Large intestine (tissue), 3 donors: ENCODE results near the gene FOXN1. TPM values are rescaled to one million over a fixed set of nuclear protein-coding genes. Genes with fewer than 3 reads are reported as not detected.

Experiments
- DNase-seq, 2 donors: peaks; one replicate each; pipeline versions ENCODE4 v3.0.0 to v3.0.0-alpha.2; 2013
- H3K27ac ChIP-seq: one replicate; pipeline ENCODE4 v1.5.1; 2013; ENCODE audit warnings: low read length
- H3K27me3 ChIP-seq: 2 replicates; pipeline ENCODE4 v1.6.1; 2013; ENCODE audit warnings: low read length; ENCODE audit not compliant: control insufficient read depth, insufficient read depth
- H3K36me3 ChIP-seq: 2 replicates; pipeline ENCODE4 v1.6.1; 2013; ENCODE audit warnings: low read length; ENCODE audit not compliant: control insufficient read depth, insufficient read depth
- H3K4me1 ChIP-seq: one replicate; pipeline ENCODE4 v1.6.1; 2013; ENCODE audit warnings: low read length; ENCODE audit not compliant: control insufficient read depth, insufficient read depth
- H3K4me3 ChIP-seq: one replicate; pipeline ENCODE4 v1.5.1; 2013; ENCODE audit warnings: low read length
- H3K9me3 ChIP-seq: one replicate; pipeline ENCODE4 v1.6.1; 2013; ENCODE audit warnings: mild to moderate bottlenecking, low read depth, low read length, moderate library complexity; ENCODE audit not compliant: control insufficient read depth
- WGBS: methylation state at CpG from one replicate; pipeline ENCODE4 v1.1.5; 2013; ENCODE audit warnings: low lambda C conversion rate; ENCODE audit not compliant: insufficient coverage; 5-methylcytosine and 5-hydroxymethylcytosine counted together
- polyA plus RNA-seq: library from polyadenylated mRNA; unstranded; fragments of 120-200 nt; gene quantifications from one replicate; pipeline ENCODE4 v1.2.1, GENCODE V29; 2013

FOXN1 gene
- polyA plus RNA-seq, 1 donor, result 0.04 TPM

- H3K27ac ChIP-seq, result no peak overlapping the region
- WGBS, result no CpG with 5 or more reads among the region's 13 CpGs
- H3K4me3 ChIP-seq, result no peak overlapping the region
- H3K36me3 ChIP-seq, result peaks cover 2% of the 10 kb centered on the region
- DNase-seq, result no peak
- H3K27me3 ChIP-seq, result peaks cover 3% of the 10 kb centered on the region
- peaks cover 15% of the 10 kb centered on the region for H3K4me1 ChIP-seq
- no peaks in the 10 kb centered on the region for H3K9me3 ChIP-seq
Measured at GRCh38 chr17:28500712-28501379, 5.3 kb upstream of the FOXN1 start.

GRCh38 chr17:28501421-28502284 lies 4.5 kb upstream of the FOXN1 start:
- H3K36me3 ChIP-seq, result no peaks in the 10 kb centered on the region
- no peaks in the 10 kb centered on the region for H3K9me3 ChIP-seq
- H3K27ac ChIP-seq, result no peak overlapping the region
- H3K27me3 ChIP-seq, result peaks cover 3% of the 10 kb centered on the region
- H3K4me1 ChIP-seq, result peaks cover 15% of the 10 kb centered on the region
- H3K4me3 ChIP-seq, result no peak overlapping the region
- no CpG with 5 or more reads among the region's 3 CpGs for WGBS
- no peak for DNase-seq

DNA sequence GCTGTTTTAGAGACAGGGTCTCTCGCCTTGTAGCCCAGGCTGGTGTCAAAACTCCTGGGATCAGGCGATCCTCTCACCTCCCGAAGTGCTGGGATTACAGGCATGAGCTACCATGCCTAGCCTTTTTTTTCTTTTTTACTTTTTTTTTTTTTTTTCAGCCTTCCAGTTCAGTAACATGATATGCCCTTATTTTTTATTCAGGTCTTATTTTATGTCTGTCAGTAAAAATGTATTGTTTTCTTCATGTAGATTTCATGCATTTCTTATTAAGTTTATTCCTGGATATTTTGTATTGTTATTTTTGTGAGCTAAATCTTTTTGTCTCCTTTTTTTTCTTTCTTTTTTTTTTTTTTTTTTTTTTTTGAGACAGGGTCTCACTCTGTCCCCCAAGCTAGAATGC lies 2.7 kb upstream of the FOXN1 start:
- 60% methylated on average over 1 of the region's 3 CpGs for WGBS
- H3K27ac ChIP-seq, result no peak overlapping the region
- H3K4me3 ChIP-seq, result no peak overlapping the region
- no peaks in the 10 kb centered on the region for H3K36me3 ChIP-seq
- DNase-seq, result no peak
- peaks cover 14% of the 10 kb centered on the region for H3K27me3 ChIP-seq
- no peaks in the 10 kb centered on the region for H3K9me3 ChIP-seq
- peaks cover 15% of the 10 kb centered on the region for H3K4me1 ChIP-seq

DNA sequence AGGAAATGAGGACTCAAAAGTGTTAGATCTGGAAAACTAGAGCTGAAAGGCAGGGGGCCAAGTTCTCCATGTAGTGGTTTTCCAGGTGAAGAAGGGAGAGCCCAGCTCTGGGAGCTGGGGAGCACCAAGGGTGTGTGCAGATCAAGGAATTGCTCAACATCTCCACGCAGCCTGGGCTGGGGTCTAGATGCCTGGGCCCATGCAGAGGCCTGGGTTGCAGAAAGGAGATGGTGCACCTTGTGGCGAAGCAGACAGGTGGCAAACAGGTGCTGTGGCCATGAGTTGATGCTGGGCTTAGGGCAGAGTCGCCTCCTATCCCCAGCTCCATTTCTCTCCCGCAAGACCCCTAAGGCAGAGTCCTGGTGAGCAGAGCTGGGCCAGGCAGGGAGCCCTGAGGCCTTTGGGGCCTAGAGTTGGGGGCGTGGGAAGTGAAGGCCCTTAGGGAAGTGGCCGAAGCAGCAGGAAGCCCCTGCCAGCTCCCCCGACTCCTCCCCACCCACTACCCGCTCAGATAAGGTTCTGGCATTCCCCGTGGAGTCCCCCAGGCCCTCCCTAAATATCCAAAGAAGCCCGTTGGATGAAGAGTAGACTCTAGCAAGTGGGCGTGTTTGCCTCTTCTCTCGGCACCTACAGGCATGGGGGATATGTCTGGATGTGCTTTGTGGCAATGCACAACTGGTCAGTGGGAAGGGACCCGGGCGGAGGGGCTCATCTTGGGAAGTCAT lies 777 bp downstream of the FOXN1 start:
- Histone ChIP-seq H3K36me3 (no peaks in the 10 kb centered on the region), H3K27ac (no peak overlapping the region), H3K4me1 (no peaks in the 10 kb centered on the region), H3K27me3 (peaks cover 25% of the 10 kb centered on the region), H3K9me3 (no peaks in the 10 kb centered on the region), H3K4me3 (no peak overlapping the region)
- WGBS, result no CpG with 5 or more reads among the region's 14 CpGs
- DNase-seq, result no peak

DNA sequence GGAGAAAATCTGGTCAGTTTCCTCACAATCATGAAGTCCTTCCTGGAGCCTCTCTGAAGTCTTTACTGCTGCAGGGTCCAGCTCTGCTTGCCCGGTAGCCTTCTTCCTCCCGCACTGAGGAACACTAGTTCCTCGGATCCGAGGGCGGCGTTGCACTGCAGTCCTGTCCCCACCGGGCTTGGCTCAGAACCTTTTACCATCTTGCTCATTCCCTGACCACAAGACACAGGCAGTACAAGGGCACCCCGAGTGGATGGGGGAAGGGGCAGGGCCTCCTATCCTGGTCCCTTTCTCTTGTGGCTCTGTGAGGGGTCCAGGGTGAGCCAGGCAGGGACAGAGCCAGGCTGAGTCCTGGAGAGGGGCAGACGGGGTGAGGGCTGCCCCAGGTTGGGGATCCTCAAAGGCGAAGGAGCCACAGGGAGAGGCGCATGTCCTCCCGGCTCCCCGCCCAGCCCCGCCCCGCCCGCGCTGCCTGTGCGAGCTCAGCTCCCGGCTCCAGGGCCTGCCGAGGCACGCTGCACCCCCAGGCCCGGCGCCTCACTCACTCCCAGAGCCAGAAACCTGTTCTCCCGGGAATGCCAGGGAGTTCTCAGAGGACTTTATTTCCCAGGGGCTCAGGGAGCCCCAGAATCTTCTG lies 1.5 kb downstream of the FOXN1 start:
- no peak overlapping the region for H3K27ac ChIP-seq
- H3K4me3 ChIP-seq, result no peak overlapping the region
- no peaks in the 10 kb centered on the region for H3K36me3 ChIP-seq
- DNase-seq, result no peak
- WGBS, result no CpG with 5 or more reads among the region's 24 CpGs
- no peaks in the 10 kb centered on the region for H3K4me1 ChIP-seq
- no peaks in the 10 kb centered on the region for H3K9me3 ChIP-seq
- peaks cover 25% of the 10 kb centered on the region for H3K27me3 ChIP-seq

DNA sequence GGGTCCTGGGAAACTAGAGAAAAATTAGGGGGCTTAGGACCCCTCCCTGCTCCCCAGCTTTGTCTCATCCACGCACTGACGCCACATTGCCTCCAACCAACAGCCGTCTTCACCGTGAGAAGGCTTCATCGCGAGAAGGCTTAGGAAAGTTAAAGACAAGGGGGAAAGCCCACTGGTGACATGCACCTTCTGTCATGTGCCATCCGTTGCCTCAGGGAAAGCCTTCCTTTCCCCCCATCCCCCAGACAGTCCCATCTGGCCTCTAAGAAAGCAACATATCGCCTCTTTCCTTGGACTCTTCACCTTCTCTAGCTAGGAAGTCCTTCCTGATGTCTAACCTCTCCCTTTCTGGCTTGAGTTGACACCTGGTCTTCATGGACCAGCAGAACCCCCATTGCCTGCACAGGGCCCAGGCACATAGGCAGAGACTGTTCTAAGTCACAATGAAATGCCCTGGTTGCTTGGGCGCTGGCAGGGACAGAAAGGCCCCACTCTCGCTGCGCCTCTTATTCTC lies 2.1 kb downstream of the FOXN1 start:
- no peaks in the 10 kb centered on the region for H3K36me3 ChIP-seq
- 40% methylated on average over 1 of the region's 11 CpGs for WGBS
- H3K27me3 ChIP-seq, result peaks cover 25% of the 10 kb centered on the region
- no peak overlapping the region for H3K4me3 ChIP-seq
- DNase-seq, result no peak
- H3K4me1 ChIP-seq, result no peaks in the 10 kb centered on the region
- no peak overlapping the region for H3K27ac ChIP-seq
- H3K9me3 ChIP-seq, result no peaks in the 10 kb centered on the region

- WGBS, result no CpG with 5 or more reads among the region's 7 CpGs
- no peaks in the 10 kb centered on the region for H3K9me3 ChIP-seq
- peaks cover 6% of the 10 kb centered on the region for H3K4me1 ChIP-seq
- no peak for DNase-seq
- no peak overlapping the region for H3K27ac ChIP-seq
- no peaks in the 10 kb centered on the region for H3K36me3 ChIP-seq
- H3K4me3 ChIP-seq, result no peak overlapping the region
- H3K27me3 ChIP-seq, result peaks cover 35% of the 10 kb centered on the region
Measured at GRCh38 chr17:28509789-28510188, 3.6 kb downstream of the FOXN1 start.

- H3K27ac ChIP-seq, result no peak overlapping the region
- WGBS, result no CpG with 5 or more reads among the region's 3 CpGs
- no peak overlapping the region for H3K4me3 ChIP-seq
- DNase-seq, result no peak
- peaks cover 32% of the 10 kb centered on the region for H3K27me3 ChIP-seq
- peaks cover 6% of the 10 kb centered on the region for H3K4me1 ChIP-seq
- no peaks in the 10 kb centered on the region for H3K9me3 ChIP-seq
- H3K36me3 ChIP-seq, result no peaks in the 10 kb centered on the region
Measured at GRCh38 chr17:28511858-28512461, 5.8 kb downstream of the FOXN1 start.

- Histone ChIP-seq H3K36me3 (no peaks in the 10 kb centered on the region), H3K4me3 (no peak overlapping the region), H3K9me3 (no peaks in the 10 kb centered on the region), H3K27me3 (peaks cover 20% of the 10 kb centered on the region), H3K4me1 (peaks cover 6% of the 10 kb centered on the region), H3K27ac (no peak overlapping the region)
- DNase-seq, result no peak
- no CpG with 5 or more reads among the region's 7 CpGs for WGBS
Measured at GRCh38 chr17:28513476-28513875, 7.3 kb downstream of the FOXN1 start.
